Fibroblast of peridontal ligament (primary cell): Measurements from ENCODE around the gene LASP1.
"Not testable (repeated sequence)": the region's sequence is repeated elsewhere in the genome, so short reads cannot be mapped to it uniquely, and the experiment has no call there.

ENCODE experiments used
- DNase-seq: peaks from one replicate; pipeline ENCODE4 v3.0.0-alpha.2; 2010; ENCODE audit errors: extremely low read depth

Gene LASP1

GRCh38 chr17:38925263-38925995 lies 55.6 kb downstream of the LASP1 start, which contains the start of gene LASP1NB:
Gene LASP1NB (plus strand): TSS chr17:38925614.
- peak; percentile 30 for DNase-seq

GRCh38 chr17:38926293-38927070 lies 56.6 kb downstream of the LASP1 start:
- no peak for DNase-seq

DNA sequence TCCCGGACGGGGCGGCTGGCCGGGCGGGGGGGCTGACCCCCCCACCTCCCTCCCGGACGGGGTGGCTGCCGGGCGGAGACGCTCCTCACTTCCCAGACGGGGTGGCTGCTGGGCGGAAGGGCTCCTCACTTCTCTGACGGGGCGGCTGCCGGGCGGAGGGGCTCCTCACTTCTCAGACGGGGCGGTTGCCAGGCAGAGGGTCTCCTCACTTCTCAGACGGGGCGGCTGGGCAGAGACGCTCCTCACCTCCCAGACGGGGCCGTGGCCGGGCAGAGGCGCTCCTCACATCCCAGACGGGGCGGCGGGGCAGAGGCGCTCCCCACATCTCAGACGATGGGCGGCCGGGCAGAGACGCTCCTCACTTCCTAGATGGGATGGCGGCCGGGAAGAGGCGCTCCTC lies 60.9 kb downstream of the LASP1 start:
- not testable (repeated sequence) for DNase-seq

- not testable (repeated sequence) for DNase-seq
These were observed 64.1 kb downstream of the LASP1 start for GRCh38 chr17:38933962-38934361.

- DNase-seq: no peak
These were observed 70.1 kb downstream of the LASP1 start for GRCh38 chr17:38939987-38940386.

GRCh38 chr17:38940404-38940803 lies 70.5 kb downstream of the LASP1 start:
- no peak for DNase-seq

DNA sequence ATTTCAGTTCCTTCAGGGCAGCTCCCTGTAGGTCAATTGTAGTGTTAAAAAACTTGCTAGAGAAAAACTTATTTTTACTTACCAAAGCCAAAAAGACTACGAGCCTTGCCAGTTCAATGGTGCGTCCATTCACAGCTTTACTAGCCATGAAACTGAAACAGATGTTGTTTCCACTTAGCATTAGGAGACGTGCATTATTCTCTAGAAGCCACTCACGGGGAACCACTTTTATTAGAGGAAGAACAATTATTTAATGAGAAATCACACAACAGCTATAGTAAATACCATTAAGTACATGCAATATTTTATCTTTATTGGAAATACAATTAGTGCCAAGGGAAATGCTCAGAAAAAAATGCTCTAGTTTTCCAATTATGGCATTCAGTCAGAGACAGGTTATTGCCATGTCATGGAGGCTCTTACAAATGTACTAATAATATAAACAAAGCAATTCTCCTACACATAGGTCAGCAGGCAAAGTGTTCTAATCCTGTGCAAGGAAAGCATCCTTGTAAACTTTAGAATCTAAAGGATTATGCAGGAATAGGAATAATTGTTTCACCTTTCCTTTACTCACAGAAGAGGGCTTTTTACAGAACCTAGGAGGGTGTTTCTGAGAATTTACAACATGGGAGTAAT lies 73.0 kb downstream of the LASP1 start:
- DNase-seq: peak; percentile 18

- DNase-seq: peak; percentile 31
These were observed 73.7 kb downstream of the LASP1 start for GRCh38 chr17:38943607-38944006.

DNA sequence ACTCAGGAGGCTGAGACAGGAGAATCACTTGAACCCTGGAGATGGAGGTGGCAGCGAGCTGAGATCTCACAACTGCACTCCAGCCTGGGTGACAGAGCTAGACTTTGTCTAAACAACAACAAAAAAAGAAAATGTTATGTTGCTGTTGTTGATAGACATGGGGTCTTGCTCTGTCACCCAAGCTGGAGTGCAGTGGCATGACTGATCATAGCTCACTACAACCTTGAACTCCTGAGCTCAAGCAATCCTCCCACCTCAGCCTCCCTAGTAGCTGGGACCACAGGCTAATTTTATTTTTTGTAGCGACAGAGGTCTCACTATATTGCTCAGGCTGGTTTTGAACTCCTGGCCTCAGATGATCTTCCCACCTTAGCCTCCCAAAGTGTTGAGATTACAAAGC lies 77.3 kb downstream of the LASP1 start:
- no peak for DNase-seq

GRCh38 chr17:38953800-38954199 lies 83.9 kb downstream of the LASP1 start:
- DNase-seq: not testable (repeated sequence)

DNA sequence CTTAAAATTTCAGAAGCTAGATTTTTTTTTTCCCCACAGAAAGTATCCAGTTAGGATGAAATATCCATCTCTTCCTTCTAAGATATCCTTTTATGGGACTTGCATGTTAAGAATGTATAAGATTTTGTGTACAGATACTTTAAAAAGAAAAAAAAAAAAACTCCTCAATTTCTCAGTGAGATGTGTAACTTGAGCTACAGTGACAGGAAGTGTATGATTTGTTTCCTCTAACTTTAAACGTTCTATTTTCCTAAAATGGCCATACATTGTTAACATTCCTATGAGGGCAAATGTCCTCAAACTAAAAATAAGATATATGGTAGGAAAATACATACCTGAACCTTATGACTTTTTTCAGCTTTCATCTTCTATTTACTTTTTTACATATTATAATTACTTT lies 88.5 kb downstream of the LASP1 start:
- peak; percentile 54 for DNase-seq

DNA sequence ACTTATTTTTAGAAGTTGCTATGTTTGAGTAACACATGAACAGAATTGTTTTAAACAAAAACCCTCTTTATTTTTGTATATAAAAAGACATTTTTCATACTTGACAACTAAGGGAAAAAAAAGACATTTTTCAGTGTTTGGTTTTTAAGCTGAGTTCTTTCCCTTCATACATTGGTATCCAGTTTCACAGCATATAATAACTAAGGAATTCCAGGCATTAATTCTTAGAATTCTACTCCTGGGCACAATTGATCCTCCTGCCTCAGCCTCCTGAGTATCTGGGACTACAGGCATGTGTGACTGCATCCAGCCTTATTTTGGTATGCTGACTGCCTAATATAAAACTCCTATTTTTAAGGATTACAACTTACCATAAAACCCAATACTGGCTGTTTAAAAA lies 88.9 kb downstream of the LASP1 start:
- peak; percentile 57 for DNase-seq

GRCh38 chr17:38959508-38959907 lies 89.7 kb downstream of the LASP1 start:
- DNase-seq: no peak

DNA sequence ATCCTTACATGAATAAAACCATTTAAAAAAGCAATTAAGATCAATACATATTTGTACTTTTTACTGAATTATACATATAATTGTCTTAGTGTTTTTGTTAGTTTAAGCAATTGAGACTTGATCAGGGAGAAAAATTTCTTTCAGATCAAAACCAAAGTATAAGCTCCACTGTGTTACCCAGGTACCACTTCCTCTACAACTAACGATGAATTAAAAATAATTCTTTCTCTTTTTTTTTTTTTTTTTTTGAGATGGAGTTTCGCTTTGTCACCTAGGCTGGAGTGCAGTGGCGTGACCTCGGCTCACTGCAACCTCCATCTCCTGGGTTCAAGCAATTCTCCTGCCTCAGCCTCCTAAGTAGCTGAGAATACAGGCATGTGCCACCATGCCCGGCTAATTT lies 90.5 kb downstream of the LASP1 start:
- no peak for DNase-seq

GRCh38 chr17:38961413-38961812 lies 91.6 kb downstream of the LASP1 start:
- no peak for DNase-seq

DNA sequence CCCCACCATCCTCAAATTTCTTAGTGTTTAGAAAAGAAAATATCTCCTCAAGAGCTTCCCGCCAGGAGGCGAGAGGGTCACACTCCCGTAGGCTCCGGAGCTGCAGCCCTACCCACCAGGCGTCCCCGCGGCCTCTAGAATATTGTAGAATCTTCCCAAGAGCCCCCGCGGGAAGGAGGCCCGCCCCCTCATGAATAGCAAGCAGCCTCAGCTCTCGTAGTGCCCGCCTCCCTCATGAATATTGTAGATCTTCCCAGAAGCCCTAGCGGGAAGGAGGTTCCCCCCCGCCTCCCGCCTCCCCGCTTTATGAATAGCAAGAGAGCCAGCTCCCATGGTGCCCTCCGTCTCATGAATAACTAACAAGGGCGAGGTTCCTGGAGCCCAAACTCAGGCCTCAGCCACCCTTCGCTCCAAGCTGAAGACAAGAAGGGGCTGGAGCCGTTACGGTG lies 97.5 kb downstream of the LASP1 start, which contains the start of gene FBXO47:
TSS of gene FBXO47 (minus strand) at position 114 of the 449 bp plus-strand sequence. CDS start 4,378 bp downstream, outside the sequence.
- peak; percentile 81 for DNase-seq

DNA sequence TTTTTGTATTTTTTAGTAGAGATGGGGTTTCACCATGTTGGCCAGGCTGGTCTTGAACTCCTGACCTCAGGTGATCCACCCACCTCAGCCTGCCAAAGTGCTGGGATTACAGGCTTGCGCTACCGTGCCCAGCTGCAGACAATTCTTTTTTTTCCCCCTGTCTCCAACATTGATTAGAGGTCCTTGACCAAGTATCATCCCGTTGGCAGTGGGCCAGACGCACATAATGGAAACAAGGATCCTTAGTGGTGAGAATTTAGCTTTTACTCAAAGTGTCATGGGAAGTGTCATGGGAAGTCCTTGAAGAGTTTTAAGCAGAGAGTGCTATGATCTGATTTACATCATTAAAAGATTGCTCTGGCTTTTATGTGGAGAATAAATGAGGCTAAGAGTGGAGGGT lies 99.4 kb downstream of the LASP1 start:
- DNase-seq: no peak

- DNase-seq: no peak
These were observed 100.3 kb downstream of the LASP1 start for GRCh38 chr17:38970128-38970527.

GRCh38 chr17:38970804-38971203 lies 100.9 kb downstream of the LASP1 start:
- DNase-seq: no peak
